Adrenal gland (tissue), 12 donors: ENCODE data around the gene WHRN. TPM values are rescaled to one million over a fixed set of nuclear protein-coding genes. Genes with fewer than 3 reads are reported as not detected.

ENCODE experiments used
- DNase-seq, 7 donors: peaks; one replicate each; pipeline ENCODE4 v3.0.0-alpha.2; 2019 to 2020
- H3K27ac ChIP-seq, 5 donors: fragments of 200-600 bp; sonication (generic) in 4 of 5; 1 replicate in 3 of 5; 2 replicates in 2 of 5; pipeline versions ENCODE4 v1.5.1 to v1.8.0; 2016 to 2020; ENCODE audit warnings: mild to moderate bottlenecking in 1 of 5
- H3K27me3 ChIP-seq: fragments of 200-600 bp; 2 replicates; pipeline ENCODE4 v1.8.0; 2021
- H3K36me3 ChIP-seq, 2 donors: fragments of 200-600 bp; replicated peaks in 1 of 2; 1 replicate in 1 of 2; 2 replicates in 1 of 2; pipeline versions ENCODE4 v1.5.1 to v1.8.0; 2018 to 2022
- H3K4me1 ChIP-seq, 2 donors: fragments of 200-600 bp; replicated peaks in 1 of 2; 1 replicate in 1 of 2; 2 replicates in 1 of 2; pipeline versions ENCODE4 v1.5.1 to v1.8.0; 2018 to 2021
- H3K4me3 ChIP-seq, 4 donors: fragments of 200-600 bp; sonication (generic) in 3 of 4; one replicate each; pipeline ENCODE4 v1.5.1; 2016 to 2018
- H3K9me3 ChIP-seq, 3 donors: fragments of 200-600 bp; sonication (generic) in 1 of 3; replicated peaks in 1 of 3; 1 replicate in 2 of 3; 2 replicates in 1 of 3; pipeline versions ENCODE4 v1.5.1 to v1.8.0; 2016 to 2021
- POLR2A ChIP-seq, 2 donors: fragments of 450-650 bp; IDR thresholded peaks; one replicate each; pipeline ENCODE4 v1.6.1; 2017; ENCODE audit warnings: antibody characterized with exemption in 2 of 2, mild to moderate bottlenecking in 2 of 2, moderate library complexity in 1 of 2
- WGBS, 4 donors: extraction: QIAGEN DNeasy Blood & Tissue Kit in 2 of 4; methylation state at CpG; one replicate each; pipeline versions ENCODE4 v1.1.5 to v1.1.7; 2013 to 2017; 5-methylcytosine and 5-hydroxymethylcytosine counted together
- intact Hi-C, 2 donors: fragments of 100-400 bp; cut with DNase I; formaldehyde crosslinking; loops; one replicate each; pipeline versions ENCODE4 v1.14.1 to v1.15.0; 2022 to 2023
- polyA plus RNA-seq, 3 donors: library from polyadenylated mRNA; stranded (reverse); fragments of 200-250 nt in 2 of 3; fragments of 350-450 nt in 1 of 3; fragmentation: Illumina TruSeq in 1 of 3; extraction: RNeasy Lipid Tissue Mini Kit (QIAGEN cat#74804) in 1 of 3; gene quantifications; one replicate each; pipeline ENCODE4 v1.2.3, GENCODE V29; 2013 to 2014
- total RNA-seq, 9 donors: library from RNA; depleted of rRNA in 4 of 9; stranded (reverse); fragments of >200 nt in 4 of 9; fragments of 120-200 nt in 1 of 9; fragmentation: NEBNext Ultra II Directional in 1 of 9; extraction: Animal tissue kit (Norgen Biotek cat#: 25700) in 1 of 9; gene quantifications; one replicate each; pipeline versions ENCODE4 v1.1.0 to v1.2.4, GENCODE V29; 2013 to 2023
- TF ChIP-seq, protein P1 (sequence below), 6 experiments: fragments of 450-650 bp in 4 of 6; fragments of 200-600 bp in 2 of 6; sonication (generic) in 1 of 6; IDR thresholded peaks; 1 replicate in 5 of 6; 2 replicates in 1 of 6; pipeline versions ENCODE4 v1.5.1 to v1.8.0; 2016 to 2021; ENCODE audit warnings: antibody characterized with exemption in 6 of 6, mild to moderate bottlenecking in 2 of 6, moderate library complexity in 1 of 6
- donor health status: healthy with polysubstance abuse.
- donor health status: Bipolar disorder and iron deficiency.
- donor health status: DM: yes; HTN: yes; CAD: no.
- donor health status: DM: no; HTN: no; CAD: no.
- donor health status: DM: no; HTN: no; CAD: no.
- donor health status: DM: yes; HTN: yes; CAD: no.

Gene WHRN
- total and polyA plus RNA-seq, 12 donors, result 33.4 to 359 (median 96.4) TPM

DNA sequence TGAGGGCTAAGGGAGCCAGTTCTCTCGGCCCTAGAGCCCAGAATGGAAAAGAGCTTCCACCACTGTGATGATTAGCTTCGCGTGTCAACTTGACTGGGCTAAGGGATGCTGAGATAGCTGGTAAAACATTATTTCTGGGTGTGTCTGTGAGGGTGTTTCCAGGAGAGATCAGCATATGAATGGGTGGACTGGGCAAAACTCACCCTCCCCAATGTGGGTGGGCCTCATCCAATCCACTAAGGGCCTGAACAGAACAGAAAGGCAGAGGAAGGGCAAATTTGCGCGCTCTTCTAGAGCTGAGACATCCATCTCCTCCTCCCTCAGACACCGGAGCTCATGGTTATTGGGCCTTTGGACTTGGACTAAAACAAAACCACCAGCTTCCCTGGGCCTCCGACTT, 96.6 kb downstream of the WHRN start:
- peaks cover 0 to 23% of the 10 kb centered on the region in 2 donors for H3K36me3 ChIP-seq
- no peaks in the 10 kb centered on the region for H3K27me3 ChIP-seq
- no peak overlapping the region for H3K4me3 ChIP-seq
- H3K9me3 ChIP-seq, result no peaks in the 10 kb centered on the region
- TF ChIP-seq, protein P1, sequence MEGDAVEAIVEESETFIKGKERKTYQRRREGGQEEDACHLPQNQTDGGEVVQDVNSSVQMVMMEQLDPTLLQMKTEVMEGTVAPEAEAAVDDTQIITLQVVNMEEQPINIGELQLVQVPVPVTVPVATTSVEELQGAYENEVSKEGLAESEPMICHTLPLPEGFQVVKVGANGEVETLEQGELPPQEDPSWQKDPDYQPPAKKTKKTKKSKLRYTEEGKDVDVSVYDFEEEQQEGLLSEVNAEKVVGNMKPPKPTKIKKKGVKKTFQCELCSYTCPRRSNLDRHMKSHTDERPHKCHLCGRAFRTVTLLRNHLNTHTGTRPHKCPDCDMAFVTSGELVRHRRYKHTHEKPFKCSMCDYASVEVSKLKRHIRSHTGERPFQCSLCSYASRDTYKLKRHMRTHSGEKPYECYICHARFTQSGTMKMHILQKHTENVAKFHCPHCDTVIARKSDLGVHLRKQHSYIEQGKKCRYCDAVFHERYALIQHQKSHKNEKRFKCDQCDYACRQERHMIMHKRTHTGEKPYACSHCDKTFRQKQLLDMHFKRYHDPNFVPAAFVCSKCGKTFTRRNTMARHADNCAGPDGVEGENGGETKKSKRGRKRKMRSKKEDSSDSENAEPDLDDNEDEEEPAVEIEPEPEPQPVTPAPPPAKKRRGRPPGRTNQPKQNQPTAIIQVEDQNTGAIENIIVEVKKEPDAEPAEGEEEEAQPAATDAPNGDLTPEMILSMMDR (IDR thresholded peaks at IDR 0.05), result no peak
- no peak for TF ChIP-seq POLR2A (IDR thresholded peaks at IDR 0.05)
- DNase-seq, result no peak
- 86 to 93% (median 90%) methylated on average over 6 to 7 of the region's 7 CpGs for WGBS, 4 donors
- H3K4me1 ChIP-seq, result peaks cover 0 to 13% of the 10 kb centered on the region in 2 donors
- H3K27ac ChIP-seq, result no peak overlapping the region
- intact Hi-C loops, result loop anchor here (5.0 to 10.0 kb wide), 3 partner anchors 244 to 496 kb away; partner anchors contain the start of gene TEX53 (in 1 of the 2)

DNA sequence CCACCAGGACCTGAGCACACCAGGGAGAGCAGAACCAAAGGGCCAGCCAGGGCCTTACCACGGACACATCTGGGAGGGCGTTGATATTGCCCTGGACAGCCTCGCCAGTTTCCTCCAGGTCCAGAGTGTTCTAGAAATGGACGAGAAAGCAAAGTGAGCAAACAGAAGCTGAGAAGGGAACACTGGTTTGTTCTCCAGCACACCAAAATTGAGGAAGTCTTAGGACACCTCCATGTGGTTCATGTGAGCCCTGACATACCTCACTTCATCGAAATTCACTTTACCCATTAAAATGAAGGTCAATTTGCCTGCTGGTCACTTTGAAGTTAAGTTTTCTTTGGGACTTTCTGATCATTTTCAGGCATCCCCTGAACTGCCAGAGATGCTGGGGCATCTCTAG, 97.4 kb downstream of the WHRN start:
- no peak overlapping the region for H3K27ac ChIP-seq
- intact Hi-C loops, result loop anchor here (5.0 to 10.0 kb wide), 3 partner anchors 244 to 497 kb away; partner anchors contain the start of gene TEX53 (in 1 of the 2)
- peaks cover 0 to 5% of the 10 kb centered on the region in 2 donors for H3K4me1 ChIP-seq
- 54 to 84% (median 82%) methylated on average over 2 to 5 of the region's 5 CpGs for WGBS, 4 donors
- no peak overlapping the region for H3K4me3 ChIP-seq
- no peak for DNase-seq
- TF ChIP-seq, protein P1 (IDR thresholded peaks at IDR 0.05), result no peak
- TF ChIP-seq POLR2A (IDR thresholded peaks at IDR 0.05), result no peak
- no peaks in the 10 kb centered on the region for H3K9me3 ChIP-seq
- no peaks in the 10 kb centered on the region for H3K27me3 ChIP-seq
- H3K36me3 ChIP-seq, result peaks cover 0 to 31% of the 10 kb centered on the region in 2 donors

DNA sequence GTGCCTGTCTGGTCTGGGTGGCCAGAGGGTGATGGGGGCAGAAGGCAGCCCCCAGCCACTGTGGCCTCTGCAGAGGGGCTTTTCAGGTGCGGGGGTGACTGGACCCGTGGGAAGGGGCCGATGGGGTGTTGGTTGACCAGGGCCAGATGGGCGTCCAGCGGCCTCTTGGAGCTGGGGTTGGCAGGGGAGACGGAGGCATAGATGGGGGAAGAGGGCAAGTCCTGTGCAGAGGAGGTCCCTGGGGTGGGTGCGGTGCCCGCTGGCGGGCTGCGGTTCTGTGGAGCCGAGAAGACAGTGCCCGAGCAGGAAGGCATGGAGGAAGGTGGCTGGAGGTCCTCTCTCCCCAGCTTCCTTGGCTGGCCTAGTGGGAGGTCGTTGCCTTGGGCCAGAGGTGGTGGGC, 98.8 kb downstream of the WHRN start:
- no peak for DNase-seq
- WGBS, 4 donors, result 86 to 89% (median 89%) methylated on average over 11 to 13 of the region's 13 CpGs
- Histone ChIP-seq H3K4me3 (no peak overlapping the region), H3K9me3 (no peaks in the 10 kb centered on the region), H3K27ac (no peak overlapping the region), H3K4me1 (no peaks in the 10 kb centered on the region), H3K36me3 (peaks cover 0 to 37% of the 10 kb centered on the region in 2 donors), H3K27me3 (no peaks in the 10 kb centered on the region)
- intact Hi-C loops, result loop anchor here (5.0 to 10.0 kb wide), 3 partner anchors 246 to 498 kb away; partner anchors contain the start of gene TEX53 (in 1 of the 2)
- no peak for TF ChIP-seq POLR2A (IDR thresholded peaks at IDR 0.05)
- TF ChIP-seq, protein P1 (IDR thresholded peaks at IDR 0.05), result no peak

DNA sequence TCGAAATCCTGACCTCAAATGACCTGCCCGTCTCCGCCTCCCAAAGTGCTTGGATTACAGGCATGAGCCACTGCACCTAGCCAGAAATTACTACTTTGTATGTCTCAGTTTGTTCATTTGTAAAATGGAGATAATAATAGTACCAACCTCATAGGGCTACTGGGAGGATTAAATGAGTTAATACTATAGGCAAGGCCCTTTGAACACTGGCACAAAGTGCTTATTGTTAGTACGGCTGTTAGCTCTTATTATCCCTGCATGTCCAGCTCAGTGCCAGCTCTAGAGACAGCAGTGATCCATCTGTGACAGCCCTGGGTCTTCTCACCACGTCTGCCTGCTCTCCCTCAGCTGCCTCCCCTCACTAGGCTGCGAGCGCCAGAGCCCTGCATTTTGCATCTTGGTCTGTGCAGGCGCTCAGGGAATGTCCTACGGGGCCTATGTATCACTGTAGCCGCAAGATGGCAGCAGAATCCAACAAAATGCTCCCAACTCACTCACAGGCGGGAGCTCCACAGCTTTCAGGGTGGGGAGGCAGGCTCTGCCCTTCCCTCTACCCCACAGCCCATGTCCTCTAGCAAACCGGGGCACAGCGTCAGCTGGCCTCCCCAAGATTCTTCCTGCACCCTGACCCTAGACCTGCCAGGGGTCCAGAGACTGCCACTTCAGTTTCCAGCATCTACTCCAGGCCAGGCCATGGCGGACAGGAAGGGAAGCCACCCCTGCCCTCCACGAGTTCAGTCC, 99.8 kb downstream of the WHRN start:
- Histone ChIP-seq H3K9me3 (no peaks in the 10 kb centered on the region), H3K4me3 (no peak overlapping the region), H3K4me1 (no peaks in the 10 kb centered on the region), H3K36me3 (peaks cover 0 to 37% of the 10 kb centered on the region in 2 donors), H3K27ac (no peak overlapping the region), H3K27me3 (no peaks in the 10 kb centered on the region)
- TF ChIP-seq POLR2A (IDR thresholded peaks at IDR 0.05), result no peak
- TF ChIP-seq, protein P1 (IDR thresholded peaks at IDR 0.05), result peak; percentile 38 to 86 (median 70)
- peak; percentile 74 to 90 (median 76) for DNase-seq
- intact Hi-C loops, result loop anchor here (5.0 to 10.0 kb wide), 3 partner anchors 247 to 499 kb away; partner anchors contain the start of gene TEX53 (in 1 of the 2)
- WGBS, 4 donors, result 31 to 42% (median 33%) methylated on average over 13 to 15 of the region's 15 CpGs
